Muscle layer of colon (tissue), 2 donors: ENCODE data around the gene UNC119.

Experiments
- H3K27ac ChIP-seq: one replicate; pipeline ENCODE4 v1.7.0; 2013; ENCODE audit warnings: low read depth, mild to moderate bottlenecking, low read length, moderate library complexity
- H3K27me3 ChIP-seq, 2 donors: one replicate each; pipeline ENCODE4 v1.7.0; 2013; ENCODE audit warnings: low read length in 2 of 2, mild to moderate bottlenecking in 2 of 2; ENCODE audit not compliant: insufficient read depth in 2 of 2, control insufficient read depth in 1 of 2
- H3K36me3 ChIP-seq: one replicate; pipeline ENCODE4 v1.7.0; 2013; ENCODE audit warnings: mild to moderate bottlenecking, low read length; ENCODE audit not compliant: insufficient read depth
- H3K4me1 ChIP-seq: one replicate; pipeline ENCODE4 v1.7.0; 2013; ENCODE audit warnings: mild to moderate bottlenecking, low read length; ENCODE audit not compliant: insufficient read depth
- H3K4me3 ChIP-seq, 2 donors: one replicate each; pipeline ENCODE4 v1.7.0; 2013; ENCODE audit warnings: low read length in 2 of 2, low read depth in 1 of 2, mild to moderate bottlenecking in 1 of 2, moderate library complexity in 1 of 2
- H3K9ac ChIP-seq: one replicate; pipeline ENCODE4 v1.7.0; 2013; ENCODE audit warnings: low read length
- H3K9me3 ChIP-seq: one replicate; pipeline ENCODE4 v1.7.0; 2013; ENCODE audit warnings: mild to moderate bottlenecking, low read length
- donor health status: abdominal sarcoma.
- donor health status: Adenocarcinoma of cecum.

UNC119 gene

GRCh38 chr17:28501421-28502284 lies 50.8 kb downstream of the UNC119 start:
- no peak overlapping the region for H3K9ac ChIP-seq
- H3K9me3 ChIP-seq = no peaks in the 10 kb centered on the region
- H3K27ac ChIP-seq = no peak overlapping the region
- no peaks in the 10 kb centered on the region for H3K27me3 ChIP-seq
- no peak overlapping the region for H3K4me3 ChIP-seq
- H3K4me1 ChIP-seq = no peaks in the 10 kb centered on the region
- H3K36me3 ChIP-seq = no peaks in the 10 kb centered on the region

DNA sequence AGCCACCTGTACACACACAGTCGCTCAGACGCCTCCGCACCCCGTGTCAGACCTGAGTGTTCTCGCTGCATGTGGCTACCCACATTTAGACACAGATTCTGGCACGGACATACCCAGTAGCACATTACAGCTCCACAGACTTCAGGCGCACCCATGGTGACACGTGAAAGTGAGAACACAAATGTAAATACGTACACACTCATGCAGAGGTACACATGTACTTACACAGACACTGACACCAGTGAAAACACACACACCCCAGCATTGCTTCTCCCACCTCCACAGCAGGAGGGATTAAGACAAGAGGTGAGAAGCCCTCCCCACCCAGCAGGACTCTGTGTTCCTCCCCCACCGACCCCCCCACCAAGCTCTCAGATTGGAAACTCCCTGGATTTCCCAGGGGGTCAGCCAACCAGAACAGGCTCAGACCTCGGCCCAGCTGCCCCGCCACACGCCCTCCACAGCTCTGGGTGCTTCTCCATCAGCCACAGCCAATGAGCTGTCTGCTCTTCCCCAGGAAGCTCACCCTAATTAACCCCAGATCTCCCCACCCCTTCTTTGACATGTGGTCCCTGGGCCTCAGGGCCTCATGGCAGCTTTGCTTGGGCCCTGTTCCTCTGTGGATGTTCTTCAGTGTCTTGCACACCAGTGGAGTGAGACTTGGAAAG lies 51.6 kb downstream of the UNC119 start:
- no peak overlapping the region for H3K9ac ChIP-seq
- no peaks in the 10 kb centered on the region for H3K36me3 ChIP-seq
- H3K27ac ChIP-seq = no peak overlapping the region
- H3K9me3 ChIP-seq = no peaks in the 10 kb centered on the region
- no peak overlapping the region for H3K4me3 ChIP-seq
- H3K27me3 ChIP-seq = no peaks in the 10 kb centered on the region
- no peaks in the 10 kb centered on the region for H3K4me1 ChIP-seq

DNA sequence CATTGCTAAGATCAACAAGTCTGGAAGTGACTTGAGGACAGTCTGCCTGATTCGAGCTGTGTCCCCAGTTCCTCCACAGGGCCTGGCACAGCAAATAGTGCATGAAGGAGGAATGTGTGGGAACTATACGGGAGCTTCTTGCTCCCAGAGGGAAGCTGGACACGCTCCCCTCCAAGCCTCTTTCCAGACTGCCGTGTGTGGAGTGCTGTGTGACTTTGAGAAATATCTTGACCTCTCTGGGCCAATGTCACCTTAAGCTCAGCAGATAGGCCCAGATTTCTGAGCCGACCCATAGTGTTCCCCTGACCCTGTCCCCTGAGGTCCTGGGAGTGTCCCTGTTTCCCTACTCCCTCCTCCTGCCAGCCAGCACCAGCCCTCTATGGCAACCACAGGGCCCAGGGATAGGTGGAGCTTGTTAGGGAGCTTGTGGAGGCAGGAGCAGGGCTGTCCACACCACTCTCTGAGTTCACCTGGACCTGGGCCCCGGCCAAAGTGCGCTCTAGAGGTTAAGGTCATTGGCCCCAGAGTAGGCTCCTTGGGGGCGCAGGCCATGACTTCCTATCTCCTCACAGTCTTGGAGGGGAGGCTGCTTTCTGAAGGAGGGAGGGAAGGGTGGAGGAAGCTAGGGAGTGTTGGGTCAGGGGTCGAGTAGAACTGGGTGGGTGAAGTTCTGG lies 52.6 kb downstream of the UNC119 start:
- Histone ChIP-seq H3K36me3 (no peaks in the 10 kb centered on the region), H3K4me3 (no peak overlapping the region), H3K27ac (no peak overlapping the region), H3K9ac (no peak overlapping the region), H3K27me3 (no peaks in the 10 kb centered on the region), H3K4me1 (no peaks in the 10 kb centered on the region), H3K9me3 (no peaks in the 10 kb centered on the region)

DNA sequence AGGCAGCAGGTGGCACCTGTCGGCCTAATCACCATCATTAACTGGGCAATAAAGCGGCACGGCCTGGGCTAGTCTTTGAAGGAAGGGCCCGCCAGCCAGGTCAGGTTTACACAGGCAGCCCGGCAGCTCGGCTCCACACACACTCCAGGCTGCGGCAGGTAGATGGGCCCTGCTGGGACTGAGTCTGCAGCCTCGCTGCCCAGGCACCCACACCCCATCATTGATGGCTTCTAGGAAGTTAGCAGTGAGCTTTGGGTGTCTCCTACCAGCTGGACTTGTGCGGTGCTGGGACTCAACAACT lies 53.1 kb downstream of the UNC119 start:
- Histone ChIP-seq H3K4me1 (no peaks in the 10 kb centered on the region), H3K36me3 (no peaks in the 10 kb centered on the region), H3K27ac (no peak overlapping the region), H3K4me3 (no peak overlapping the region), H3K9ac (no peak overlapping the region), H3K9me3 (no peaks in the 10 kb centered on the region), H3K27me3 (peaks cover 0 to 1% of the 10 kb centered on the region in 2 donors)

GRCh38 chr17:28498652-28499363 lies 53.6 kb downstream of the UNC119 start:
- H3K36me3 ChIP-seq = no peaks in the 10 kb centered on the region
- no peaks in the 10 kb centered on the region for H3K9me3 ChIP-seq
- no peak overlapping the region for H3K9ac ChIP-seq
- no peak overlapping the region for H3K4me3 ChIP-seq
- no peaks in the 10 kb centered on the region for H3K4me1 ChIP-seq
- no peak overlapping the region for H3K27ac ChIP-seq
- peaks cover 0 to 3% of the 10 kb centered on the region in 2 donors for H3K27me3 ChIP-seq

GRCh38 chr17:28497931-28498330 lies 54.5 kb downstream of the UNC119 start:
- H3K9me3 ChIP-seq = no peaks in the 10 kb centered on the region
- no peak overlapping the region for H3K9ac ChIP-seq
- H3K4me3 ChIP-seq = no peak overlapping the region
- peaks cover 0 to 3% of the 10 kb centered on the region in 2 donors for H3K27me3 ChIP-seq
- no peaks in the 10 kb centered on the region for H3K36me3 ChIP-seq
- no peaks in the 10 kb centered on the region for H3K4me1 ChIP-seq
- no peak overlapping the region for H3K27ac ChIP-seq
